Hematopoietic multipotent progenitor cell treated with erythropoietin and hydrocortisone succinate and interleukin-3 and kit ligand, for 17 days (in vitro differentiated cells): Measurements from ENCODE around the gene CAV3.

Experiments
- DNase-seq: peaks from one replicate; pipeline ENCODE4 v3.0.0-alpha.2; 2015; ENCODE audit warnings: low spot score

The CAV3 gene

GRCh38 chr3:8736436-8736835, 2.8 kb downstream of the CAV3 start:
- DNase-seq, result no peak

- no peak for DNase-seq
Measured at GRCh38 chr3:8737301-8737700, 3.7 kb downstream of the CAV3 start.

GRCh38 chr3:8737823-8738222, 4.2 kb downstream of the CAV3 start:
- no peak for DNase-seq

- DNase-seq, result no peak
Measured at GRCh38 chr3:8738639-8739038, 5.0 kb downstream of the CAV3 start.

- DNase-seq, result no peak
Measured at GRCh38 chr3:8739757-8740504, 6.3 kb downstream of the CAV3 start.

- no peak for DNase-seq
Measured at GRCh38 chr3:8741581-8742261, 8.1 kb downstream of the CAV3 start.

- no peak for DNase-seq
Measured at GRCh38 chr3:8743021-8743601, 9.5 kb downstream of the CAV3 start.

GRCh38 chr3:8743911-8744310, 10.3 kb downstream of the CAV3 start:
- DNase-seq, result no peak

- DNase-seq, result no peak
Measured at GRCh38 chr3:8745619-8746370, 12.2 kb downstream of the CAV3 start.

- DNase-seq, result no peak
Measured at GRCh38 chr3:8746780-8747345, 13.3 kb downstream of the CAV3 start.

- no peak for DNase-seq
Measured at GRCh38 chr3:8749316-8749715, 15.7 kb downstream of the CAV3 start.

GRCh38 chr3:8752832-8753231, 19.2 kb downstream of the CAV3 start:
- no peak for DNase-seq

- DNase-seq, result no peak
Measured at GRCh38 chr3:8755097-8755496, 21.5 kb downstream of the CAV3 start.

GRCh38 chr3:8755564-8756237, 22.1 kb downstream of the CAV3 start:
- no peak for DNase-seq

- no peak for DNase-seq
Measured at GRCh38 chr3:8756671-8757070, 23.1 kb downstream of the CAV3 start.

- no peak for DNase-seq
Measured at GRCh38 chr3:8757551-8758518, 24.2 kb downstream of the CAV3 start.

GRCh38 chr3:8759038-8759707, 25.6 kb downstream of the CAV3 start:
- no peak for DNase-seq

- no peak for DNase-seq
Measured at GRCh38 chr3:8760091-8760490, 26.5 kb downstream of the CAV3 start.

- DNase-seq, result no peak
Measured at GRCh38 chr3:8760506-8760905, 26.9 kb downstream of the CAV3 start.

GRCh38 chr3:8761866-8762265, 28.3 kb downstream of the CAV3 start:
- DNase-seq, result no peak
